Neural progenitor cell (in vitro differentiated cells): ENCODE results near the gene HOXD13.

Source experiments
- EZH2 ChIP-seq: fragments of 200-600 bp; sonication (generic); IDR thresholded peaks from 2 replicates; pipeline ENCODE4 v1.6.1; 2017; ENCODE audit warnings: antibody characterized with exemption, mild to moderate bottlenecking, moderate library complexity
- TF ChIP-seq, protein P1 (sequence below): fragments of 200-600 bp; sonication (generic); IDR thresholded peaks from 2 replicates; pipeline ENCODE4 v1.5.1; 2017; ENCODE audit warnings: antibody characterized with exemption, mild to moderate bottlenecking

DNA sequence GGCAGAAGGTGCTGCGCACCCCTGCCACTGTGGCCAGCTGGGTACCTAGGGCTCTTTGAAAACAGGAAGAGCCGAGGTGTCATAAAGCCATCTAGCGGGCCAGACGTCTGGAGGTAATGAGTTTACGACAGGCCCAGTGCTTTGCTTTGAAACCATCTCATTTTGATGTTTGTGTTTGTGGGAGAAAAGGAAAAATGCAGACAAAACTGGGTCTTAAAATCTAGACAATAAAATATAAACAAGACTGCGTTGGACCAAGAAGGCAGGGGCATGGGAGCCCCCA, 33.2 kb downstream of the HOXD13 start:
- no peak for TF ChIP-seq EZH2
- TF ChIP-seq, protein P1, sequence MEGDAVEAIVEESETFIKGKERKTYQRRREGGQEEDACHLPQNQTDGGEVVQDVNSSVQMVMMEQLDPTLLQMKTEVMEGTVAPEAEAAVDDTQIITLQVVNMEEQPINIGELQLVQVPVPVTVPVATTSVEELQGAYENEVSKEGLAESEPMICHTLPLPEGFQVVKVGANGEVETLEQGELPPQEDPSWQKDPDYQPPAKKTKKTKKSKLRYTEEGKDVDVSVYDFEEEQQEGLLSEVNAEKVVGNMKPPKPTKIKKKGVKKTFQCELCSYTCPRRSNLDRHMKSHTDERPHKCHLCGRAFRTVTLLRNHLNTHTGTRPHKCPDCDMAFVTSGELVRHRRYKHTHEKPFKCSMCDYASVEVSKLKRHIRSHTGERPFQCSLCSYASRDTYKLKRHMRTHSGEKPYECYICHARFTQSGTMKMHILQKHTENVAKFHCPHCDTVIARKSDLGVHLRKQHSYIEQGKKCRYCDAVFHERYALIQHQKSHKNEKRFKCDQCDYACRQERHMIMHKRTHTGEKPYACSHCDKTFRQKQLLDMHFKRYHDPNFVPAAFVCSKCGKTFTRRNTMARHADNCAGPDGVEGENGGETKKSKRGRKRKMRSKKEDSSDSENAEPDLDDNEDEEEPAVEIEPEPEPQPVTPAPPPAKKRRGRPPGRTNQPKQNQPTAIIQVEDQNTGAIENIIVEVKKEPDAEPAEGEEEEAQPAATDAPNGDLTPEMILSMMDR = no peak
